H1 (cell line): ENCODE results near the gene C7orf25.

Experiments
- BACH1 ChIP-seq: IDR thresholded peaks from 2 replicates; pipeline ENCODE4 v1.6.1; 2012; ENCODE audit warnings: low read length, improper control_type of control experiment
- CHD2 ChIP-seq: IDR thresholded peaks from 2 replicates; pipeline ENCODE4 v1.6.1; 2012; ENCODE audit warnings: low read length, improper control_type of control experiment
- CTCF ChIP-seq, 3 experiments: IDR thresholded peaks; 1 replicate in 2 of 3; 2 replicates in 1 of 3; pipeline versions ENCODE4 v1.5.1 to v1.6.1; 2011; ENCODE audit warnings: low read length in 3 of 3, mild to moderate bottlenecking in 3 of 3, inconsistent platforms in 2 of 3, low read depth in 1 of 3, moderate library complexity in 1 of 3; ENCODE audit not compliant: insufficient read depth in 1 of 3; ENCODE audit errors: control extremely low read depth in 1 of 3
- EGR1 ChIP-seq: IDR thresholded peaks from 2 replicates; pipeline ENCODE4 v1.6.1; 2011; ENCODE audit warnings: low read depth, low read length, borderline replicate concordance
- EP300 ChIP-seq, 2 experiments: IDR thresholded peaks; 1 replicate in 1 of 2; 2 replicates in 1 of 2; pipeline ENCODE4 v1.6.1; 2011 to 2012; ENCODE audit warnings: low read depth in 2 of 2, low read length in 2 of 2, mild to moderate bottlenecking in 2 of 2, borderline replicate concordance in 1 of 2, inconsistent platforms in 1 of 2, moderate library complexity in 1 of 2
- EZH2 ChIP-seq: fragments of 200-600 bp; sonication (generic); IDR thresholded peaks from 2 replicates; pipeline ENCODE4 v1.7.1; 2012; ENCODE audit warnings: low read depth, mild to moderate bottlenecking, moderate library complexity, low read length, inconsistent platforms; ENCODE audit not compliant: severe bottlenecking
- JUND ChIP-seq: IDR thresholded peaks from 2 replicates; pipeline ENCODE4 v1.6.1; 2011; ENCODE audit warnings: mild to moderate bottlenecking, improper control_type of control experiment, low read length
- POLR2A ChIP-seq, 2 experiments: IDR thresholded peaks; 1 replicate in 1 of 2; 2 replicates in 1 of 2; pipeline ENCODE4 v1.6.1; 2011; ENCODE audit warnings: low read depth in 2 of 2, low read length in 2 of 2, mild to moderate bottlenecking in 2 of 2; ENCODE audit errors: control extremely low read depth in 1 of 2
- POLR2AphosphoS5 ChIP-seq: IDR thresholded peaks from 2 replicates; pipeline ENCODE4 v1.6.1; 2011; ENCODE audit warnings: low read depth, low read length
- SAP30 ChIP-seq: fragments of 300-600 bp; sonication (generic); IDR thresholded peaks from 2 replicates; pipeline ENCODE4 v1.7.1; 2012; ENCODE audit warnings: low read length, moderate library complexity, mild to moderate bottlenecking, inconsistent platforms; ENCODE audit not compliant: insufficient read depth, insufficient replicate concordance
- SIRT6 ChIP-seq: IDR thresholded peaks from one replicate; pipeline ENCODE4 v1.7.1; 2012; ENCODE audit warnings: low read length, inconsistent platforms
- SRF ChIP-seq: IDR thresholded peaks from 2 replicates; pipeline ENCODE4 v1.6.1; 2011; ENCODE audit warnings: mild to moderate bottlenecking, low read depth, low read length, moderate library complexity
- TAF1 ChIP-seq: IDR thresholded peaks from 2 replicates; pipeline ENCODE4 v1.6.1; 2011; ENCODE audit warnings: mild to moderate bottlenecking, low read depth, low read length

- TF ChIP-seq EP300 (IDR thresholded peaks at IDR 0.05; ENCODE audit: borderline replicate concordance in 1 of 2, low read depth in 2 of 2, low read length in 2 of 2) (no peak), CTCF (IDR thresholded peaks at IDR 0.05; ENCODE audit: control extremely low read depth in 1 of 3, insufficient read depth in 1 of 3, low read depth in 1 of 3, low read length in 3 of 3) (peak; percentile 2 to 91 (median 82)), SAP30 (no peak), POLR2AphosphoS5 (no peak), POLR2A (IDR thresholded peaks at IDR 0.05; ENCODE audit: control extremely low read depth in 1 of 2, low read depth in 2 of 2, low read length in 2 of 2) (0 out of 3 replicates have a peak, but pooled peaks of 1 of the 2 experiments have one; percentile 25), CHD2 (no peak), EZH2 (no peak), SRF (no peak), SIRT6 (no peak), TAF1 (no peak), BACH1 (no peak), JUND (no peak), EGR1 (no peak)
These were observed 29.3 kb upstream of the C7orf25 start for GRCh38 chr7:42940985-42941847.
